Sigmoid colon (tissue), 7 donors: Measurements from ENCODE around the gene SRGAP2C. TPM values are rescaled to one million over a fixed set of nuclear protein-coding genes. Genes with fewer than 3 reads are reported as not detected.

Experiments used
- DNase-seq: peaks from one replicate; pipeline ENCODE4 v3.0.0-alpha.2; 2019
- H3K27ac ChIP-seq, 4 donors: fragments of 200-600 bp; sonication (generic); one replicate each; pipeline ENCODE4 v1.5.1; 2016 to 2019; ENCODE audit warnings: mild to moderate bottlenecking in 1 of 4
- H3K27me3 ChIP-seq, 3 donors: fragments of 200-600 bp; sonication (generic); one replicate each; pipeline ENCODE4 v1.5.1; 2019; ENCODE audit warnings: mild to moderate bottlenecking in 1 of 3
- H3K36me3 ChIP-seq, 4 donors: fragments of 200-600 bp; sonication (generic); one replicate each; pipeline ENCODE4 v1.5.1; 2016 to 2019
- H3K4me1 ChIP-seq, 4 donors: fragments of 200-600 bp; sonication (generic); one replicate each; pipeline ENCODE4 v1.5.1; 2017 to 2019
- H3K4me3 ChIP-seq, 4 donors: fragments of 200-600 bp; sonication (generic); one replicate each; pipeline ENCODE4 v1.5.1; 2017 to 2019; ENCODE audit warnings: mild to moderate bottlenecking in 2 of 4, moderate library complexity in 1 of 4
- H3K9me3 ChIP-seq, 4 donors: fragments of 200-600 bp in 3 of 4; sonication (generic) in 3 of 4; one replicate each; pipeline versions ENCODE4 v1.5.1 to v1.6.1; 2013 to 2019
- EP300 ChIP-seq, 4 donors: sonication (generic); formaldehyde crosslinking; IDR thresholded peaks; one replicate each; pipeline ENCODE4 v1.6.1; 2017; ENCODE audit warnings: antibody characterized with exemption in 4 of 4
- POLR2A ChIP-seq, 2 donors: fragments of 450-650 bp; IDR thresholded peaks; one replicate each; pipeline ENCODE4 v1.6.1; 2016; ENCODE audit warnings: antibody characterized with exemption in 2 of 2, mild to moderate bottlenecking in 2 of 2, moderate library complexity in 2 of 2
- POLR2AphosphoS5 ChIP-seq, 4 donors: sonication (generic); formaldehyde crosslinking; IDR thresholded peaks; one replicate each; pipeline ENCODE4 v1.6.1; 2017; ENCODE audit warnings: antibody characterized with exemption in 4 of 4
- WGBS, 2 donors: extraction: QIAGEN DNeasy Blood & Tissue Kit; methylation state at CpG; one replicate each; pipeline ENCODE4 v1.1.7; 2013; 5-methylcytosine and 5-hydroxymethylcytosine counted together
- intact Hi-C: fragments of 100-400 bp; cut with DNase I; formaldehyde crosslinking; loops from one replicate; pipeline ENCODE4 v1.15.1; 2023
- polyA plus RNA-seq, 3 donors: library from polyadenylated mRNA; stranded (reverse); fragments of 200-250 nt; gene quantifications; one replicate each; pipeline ENCODE4 v1.2.3, GENCODE V29; 2013
- small RNA-seq, 3 donors: library from RNA; depleted of rRNA; stranded (forward); fragments of <200 nt; gene quantifications; one replicate each; pipeline ENCODE3, GENCODE V24; 2016
- total RNA-seq, 4 donors: library from RNA; depleted of rRNA; stranded (reverse); fragments of >200 nt; gene quantifications; one replicate each; pipeline ENCODE4 v1.1.0, GENCODE V29; 2016
- TF ChIP-seq, protein P1 (sequence below), 4 experiments: fragments of 450-650 bp in 3 of 4; fragments of 200-600 bp in 1 of 4; IDR thresholded peaks; one replicate each; pipeline ENCODE4 v1.5.1; 2016 to 2019; ENCODE audit warnings: antibody characterized with exemption in 4 of 4, mild to moderate bottlenecking in 3 of 4, moderate library complexity in 2 of 4
- donor health status: healthy with polysubstance abuse.
- donor health status: Bipolar disorder and iron deficiency.
- donor health status: healthy.

Gene SRGAP2C
- total and polyA plus RNA-seq, 7 donors = 0.92 to 26.0 (median 20.9) TPM

DNA sequence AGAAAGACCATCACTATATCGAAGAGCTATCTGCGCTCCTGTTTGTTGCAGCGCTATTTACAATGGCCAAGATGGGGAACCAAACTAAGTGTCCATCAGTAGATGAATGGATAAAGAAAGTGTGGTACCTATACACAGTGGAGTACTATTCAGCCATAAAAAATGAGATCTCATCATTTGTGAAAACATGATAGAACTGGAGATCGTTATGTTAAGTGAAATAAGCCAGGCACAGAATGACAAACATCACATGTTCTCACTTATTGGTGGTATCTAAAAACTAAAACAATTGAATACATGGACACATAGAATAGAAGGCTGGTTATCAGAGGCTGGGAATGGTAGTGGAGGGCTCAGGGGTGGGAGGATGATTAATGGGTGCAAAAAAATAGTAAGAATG is 256.2 kb downstream of the SRGAP2C start:
- H3K36me3 ChIP-seq = no peaks in the 10 kb centered on the region
- WGBS, 2 donors = 91 to 94% methylated on average over 4 of the region's 4 CpGs
- intact Hi-C loops = no loop called here

More for the DNA sequence above, 256.2 kb downstream of the SRGAP2C start:
- H3K9me3 ChIP-seq = no peaks in the 10 kb centered on the region
- no peak for TF ChIP-seq EP300 (IDR thresholded peaks at IDR 0.05)
- TF ChIP-seq, protein P1, sequence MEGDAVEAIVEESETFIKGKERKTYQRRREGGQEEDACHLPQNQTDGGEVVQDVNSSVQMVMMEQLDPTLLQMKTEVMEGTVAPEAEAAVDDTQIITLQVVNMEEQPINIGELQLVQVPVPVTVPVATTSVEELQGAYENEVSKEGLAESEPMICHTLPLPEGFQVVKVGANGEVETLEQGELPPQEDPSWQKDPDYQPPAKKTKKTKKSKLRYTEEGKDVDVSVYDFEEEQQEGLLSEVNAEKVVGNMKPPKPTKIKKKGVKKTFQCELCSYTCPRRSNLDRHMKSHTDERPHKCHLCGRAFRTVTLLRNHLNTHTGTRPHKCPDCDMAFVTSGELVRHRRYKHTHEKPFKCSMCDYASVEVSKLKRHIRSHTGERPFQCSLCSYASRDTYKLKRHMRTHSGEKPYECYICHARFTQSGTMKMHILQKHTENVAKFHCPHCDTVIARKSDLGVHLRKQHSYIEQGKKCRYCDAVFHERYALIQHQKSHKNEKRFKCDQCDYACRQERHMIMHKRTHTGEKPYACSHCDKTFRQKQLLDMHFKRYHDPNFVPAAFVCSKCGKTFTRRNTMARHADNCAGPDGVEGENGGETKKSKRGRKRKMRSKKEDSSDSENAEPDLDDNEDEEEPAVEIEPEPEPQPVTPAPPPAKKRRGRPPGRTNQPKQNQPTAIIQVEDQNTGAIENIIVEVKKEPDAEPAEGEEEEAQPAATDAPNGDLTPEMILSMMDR (IDR thresholded peaks at IDR 0.05) = no peak
- no peak for TF ChIP-seq POLR2AphosphoS5 (IDR thresholded peaks at IDR 0.05)
- no peak for TF ChIP-seq POLR2A (IDR thresholded peaks at IDR 0.05)
- H3K27ac ChIP-seq = no peak overlapping the region
- no peak overlapping the region for H3K4me3 ChIP-seq
- DNase-seq = no peak
- no peaks in the 10 kb centered on the region for H3K27me3 ChIP-seq
- no peaks in the 10 kb centered on the region for H3K4me1 ChIP-seq

Small RNAs within 50 kb of the gene (small RNA-seq; reads per million reads assigned to genes)
- 0 reads per million in 3 donors for gene AC243994.1

Other genes with a start within 250 kb of the SRGAP2C start
- gene FAM72B, start 635 bp upstream of the SRGAP2C start, total RNA-seq = under 1 TPM; 0.16 to 0.83 (median 0.31) TPM
- 1 to 10 TPM in 1 of 3 donors, under 1 TPM in 1, not detected in 1; 0.60 to 2.6 TPM for gene FAM72B, start 635 bp upstream of the SRGAP2C start, polyA plus RNA-seq